Liver (tissue), 9 donors: ENCODE measurements around the gene PSD4. TPM values are rescaled to one million over a fixed set of nuclear protein-coding genes. Genes with fewer than 3 reads are reported as not detected.

Experiments
- DNase-seq: peaks from one replicate; pipeline ENCODE4 v3.0.0-alpha.2; 2017; ENCODE audit warnings: low spot score
- H3K27ac ChIP-seq, 2 donors: one replicate each; pipeline ENCODE4 v1.7.0; 2013; ENCODE audit warnings: inconsistent platforms in 2 of 2, low read length in 2 of 2, control low read depth in 1 of 2, low read depth in 1 of 2, mild to moderate bottlenecking in 1 of 2
- H3K27me3 ChIP-seq, 4 donors: one replicate each; pipeline versions ENCODE4 v1.6.1 to v1.7.0; 2013; ENCODE audit warnings: low read length in 3 of 4, inconsistent platforms in 1 of 4, mild to moderate bottlenecking in 1 of 4, moderate library complexity in 1 of 4; ENCODE audit not compliant: control insufficient read depth in 4 of 4, insufficient read depth in 4 of 4
- H3K36me3 ChIP-seq, 4 donors: one replicate each; pipeline versions ENCODE4 v1.6.1 to v1.7.0; 2013; ENCODE audit warnings: low read length in 3 of 4, mild to moderate bottlenecking in 3 of 4, low read depth in 1 of 4, moderate library complexity in 1 of 4; ENCODE audit not compliant: control insufficient read depth in 4 of 4, insufficient read depth in 3 of 4
- H3K4me1 ChIP-seq, 4 donors: one replicate each; pipeline versions ENCODE4 v1.6.1 to v1.7.0; 2013; ENCODE audit warnings: low read length in 3 of 4, mild to moderate bottlenecking in 3 of 4, moderate library complexity in 1 of 4; ENCODE audit not compliant: control insufficient read depth in 4 of 4, insufficient read depth in 4 of 4
- H3K4me3 ChIP-seq, 3 donors: one replicate each; pipeline versions ENCODE4 v1.6.1 to v1.7.0; 2013; ENCODE audit warnings: low read length in 3 of 3, control low read depth in 1 of 3, low read depth in 1 of 3, mild to moderate bottlenecking in 1 of 3
- H3K9ac ChIP-seq, 2 donors: one replicate each; pipeline ENCODE4 v1.7.0; 2013; ENCODE audit warnings: low read length in 2 of 2, mild to moderate bottlenecking in 2 of 2, moderate library complexity in 2 of 2, control low read depth in 1 of 2, low read depth in 1 of 2
- H3K9me3 ChIP-seq, 4 donors: one replicate each; pipeline versions ENCODE4 v1.6.1 to v1.7.0; 2013; ENCODE audit warnings: low read length in 3 of 4; ENCODE audit not compliant: control insufficient read depth in 4 of 4
- EGR1 ChIP-seq, 2 donors: IDR thresholded peaks; 2 replicates each; pipeline ENCODE4 v1.6.1; 2016 to 2018; ENCODE audit warnings: antibody characterized with exemption in 2 of 2, low read depth in 2 of 2
- FOXA1 ChIP-seq: IDR thresholded peaks from 2 replicates; pipeline ENCODE4 v1.6.1; 2016; ENCODE audit warnings: antibody characterized with exemption
- FOXA2 ChIP-seq: IDR thresholded peaks from 2 replicates; pipeline ENCODE4 v1.6.1; 2016; ENCODE audit warnings: antibody characterized with exemption
- HNF4A ChIP-seq, 2 donors: conservative IDR thresholded peaks; 2 replicates each; pipeline ENCODE4 v1.6.1; 2016; ENCODE audit warnings: antibody characterized with exemption in 2 of 2, mild to moderate bottlenecking in 2 of 2
- NR2F2 ChIP-seq: IDR thresholded peaks from 2 replicates; pipeline ENCODE4 v1.6.1; 2016; ENCODE audit warnings: antibody characterized with exemption
- RAD21 ChIP-seq, 2 donors: IDR thresholded peaks; 2 replicates each; pipeline ENCODE4 v1.6.1; 2016; ENCODE audit warnings: antibody characterized with exemption in 2 of 2, mild to moderate bottlenecking in 2 of 2
- RXRA ChIP-seq, 2 donors: IDR thresholded peaks; 2 replicates each; pipeline ENCODE4 v1.6.1; 2017 to 2018; ENCODE audit warnings: antibody characterized with exemption in 2 of 2, mild to moderate bottlenecking in 1 of 2
- SP1 ChIP-seq: IDR thresholded peaks from 2 replicates; pipeline ENCODE4 v1.6.1; 2018; ENCODE audit warnings: antibody characterized with exemption, mild to moderate bottlenecking
- TAF1 ChIP-seq: conservative IDR thresholded peaks from 2 replicates; pipeline ENCODE4 v1.6.1; 2016; ENCODE audit warnings: antibody characterized with exemption, mild to moderate bottlenecking
- YY1 ChIP-seq: IDR thresholded peaks from 2 replicates; pipeline ENCODE4 v1.6.1; 2016; ENCODE audit warnings: antibody characterized with exemption, mild to moderate bottlenecking
- WGBS: extraction: QIAGEN DNeasy Blood & Tissue Kit; methylation state at CpG from one replicate; pipeline ENCODE4 v1.1.7; 2013; 5-methylcytosine and 5-hydroxymethylcytosine counted together
- polyA plus RNA-seq, 2 donors: library from polyadenylated mRNA; stranded (reverse) in 1 of 2; unstranded in 1 of 2; fragments of 200-250 nt in 1 of 2; fragments of >200 nt in 1 of 2; fragmentation: Nextera tagmentation in 1 of 2; extraction: Ambion mirVana in 1 of 2; gene quantifications; one replicate each; pipeline versions ENCODE4 v1.2.1 to v1.2.3, GENCODE V29; 2013 to 2015
- total RNA-seq, 2 donors: library from RNA; depleted of rRNA; stranded (reverse); fragments of >200 nt; gene quantifications; one replicate each; pipeline ENCODE4 v1.2.3, GENCODE V29; 2014
- TF ChIP-seq, protein P1 (sequence below): IDR thresholded peaks from 2 replicates; pipeline ENCODE4 v1.6.1; 2016; ENCODE audit warnings: antibody characterized with exemption
- TF ChIP-seq, protein P2 (sequence below): IDR thresholded peaks from 2 replicates; pipeline ENCODE4 v1.6.1; 2016; ENCODE audit warnings: antibody characterized with exemption
- TF ChIP-seq, protein P3 (sequence below): IDR thresholded peaks from 2 replicates; pipeline ENCODE4 v1.6.1; 2016; ENCODE audit warnings: antibody characterized with exemption
- TF ChIP-seq, protein P4 (sequence below): IDR thresholded peaks from 2 replicates; pipeline ENCODE4 v1.6.1; 2016; ENCODE audit warnings: antibody characterized with exemption, mild to moderate bottlenecking
- TF ChIP-seq, protein P5 (sequence below): fragments of 150-350 bp; IDR thresholded peaks from 2 replicates; pipeline ENCODE4 v1.5.1; 2017; ENCODE audit warnings: improper control_type of control experiment, low read depth, low read length; ENCODE audit not compliant: missing input control
- donor health status: healthy.
- donor health status: healthy.
- donor health status: healthy.
- donor health status: healthy.
- donor health status: healthy.

Gene PSD4
- total and polyA plus RNA-seq, 4 donors = 16.4 to 83.2 (median 34.4) TPM

DNA sequence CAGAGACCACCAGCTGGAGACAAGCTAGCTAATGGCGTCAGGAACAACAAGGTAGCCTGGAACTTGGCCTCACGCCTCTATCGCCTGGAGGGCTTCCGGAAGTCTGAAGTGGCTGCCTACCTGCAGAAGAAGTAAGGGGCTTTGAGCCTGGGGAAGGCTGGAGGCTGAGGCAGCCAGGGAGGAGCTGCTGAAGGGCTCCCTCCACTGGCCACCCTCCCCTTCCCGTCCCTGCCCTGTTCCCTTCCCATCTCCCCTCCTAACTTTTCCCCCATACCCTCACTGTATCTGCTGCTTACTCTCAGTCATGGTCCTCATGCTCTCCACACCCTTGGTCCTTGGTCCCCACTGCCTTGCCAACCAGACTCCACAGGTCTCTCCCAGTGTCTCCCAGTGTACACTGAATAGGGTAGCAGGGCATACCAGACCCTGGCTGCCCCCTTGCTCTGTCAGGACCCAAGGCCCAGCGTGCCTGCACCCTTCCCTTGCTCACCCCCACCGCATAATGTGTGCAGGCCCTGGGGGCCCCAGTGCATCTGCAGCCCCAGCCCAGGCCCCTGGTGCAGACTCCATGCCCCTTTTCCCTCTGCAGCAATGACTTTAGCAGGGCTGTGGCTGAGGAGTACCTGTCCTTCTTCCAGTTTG is 18.8 kb downstream of the PSD4 start:
- TF ChIP-seq FOXA2 (no peak), HNF4A (conservative IDR thresholded peaks at IDR 0.05) (no peak), FOXA1 (no peak), NR2F2 (no peak), YY1 (no peak)
- WGBS = 94% methylated on average over 7 of the region's 7 CpGs
- no peak for DNase-seq
- H3K4me1 ChIP-seq = peaks cover under 1 to 4% (median 2%) of the 10 kb centered on the region in 4 donors
- H3K36me3 ChIP-seq = peaks cover 4 to 43% (median 36%) of the 10 kb centered on the region in 4 donors
- H3K4me3 ChIP-seq = no peak overlapping the region
- no peak overlapping the region for H3K9ac ChIP-seq
- H3K27ac ChIP-seq = no peak overlapping the region
- H3K27me3 ChIP-seq = no peaks in the 10 kb centered on the region
- H3K9me3 ChIP-seq = no peaks in the 10 kb centered on the region

DNA sequence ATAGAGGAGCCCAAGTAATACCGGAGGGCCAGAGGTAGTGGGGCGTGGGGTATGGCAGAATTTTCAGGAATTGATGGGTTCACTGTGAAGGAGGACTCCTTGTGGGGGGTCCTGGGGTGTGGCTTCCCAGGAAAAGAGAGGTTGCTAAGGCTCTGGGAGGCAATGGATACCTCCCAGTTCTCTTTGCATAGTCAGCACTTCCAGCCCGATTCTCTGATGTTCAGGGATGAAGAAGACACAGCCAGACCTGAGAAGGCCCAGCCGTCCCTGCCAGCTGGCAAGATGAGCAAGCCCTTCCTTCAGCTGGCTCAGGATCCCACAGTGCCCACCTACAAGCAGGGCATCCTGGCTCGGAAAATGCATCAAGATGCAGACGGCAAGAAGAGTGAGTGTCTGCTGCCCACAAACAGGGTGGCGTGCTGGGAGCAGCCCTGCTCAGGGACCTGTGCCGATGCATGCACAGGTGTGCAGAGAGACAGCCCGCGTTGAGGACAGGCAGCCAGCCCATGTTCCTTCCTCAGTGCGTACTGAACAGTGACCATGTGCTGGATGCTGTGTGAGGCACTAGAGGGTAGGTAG is 22.2 kb downstream of the PSD4 start:
- Histone ChIP-seq H3K4me3 (no peak overlapping the region), H3K36me3 (peaks cover 4 to 52% (median 36%) of the 10 kb centered on the region in 4 donors), H3K4me1 (peaks cover 4 to 29% (median 13%) of the 10 kb centered on the region in 4 donors), H3K9me3 (no peaks in the 10 kb centered on the region), H3K27ac (no peak overlapping the region), H3K27me3 (no peaks in the 10 kb centered on the region), H3K9ac (no peak overlapping the region)
- DNase-seq = no peak
- WGBS = 87% methylated on average over 11 of the region's 11 CpGs
- TF ChIP-seq, protein P1, sequence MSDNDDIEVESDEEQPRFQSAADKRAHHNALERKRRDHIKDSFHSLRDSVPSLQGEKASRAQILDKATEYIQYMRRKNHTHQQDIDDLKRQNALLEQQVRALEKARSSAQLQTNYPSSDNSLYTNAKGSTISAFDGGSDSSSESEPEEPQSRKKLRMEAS = no peak
- TF ChIP-seq TAF1 (no peak), HNF4A (conservative IDR thresholded peaks at IDR 0.05) (no peak), FOXA2 (no peak)

DNA sequence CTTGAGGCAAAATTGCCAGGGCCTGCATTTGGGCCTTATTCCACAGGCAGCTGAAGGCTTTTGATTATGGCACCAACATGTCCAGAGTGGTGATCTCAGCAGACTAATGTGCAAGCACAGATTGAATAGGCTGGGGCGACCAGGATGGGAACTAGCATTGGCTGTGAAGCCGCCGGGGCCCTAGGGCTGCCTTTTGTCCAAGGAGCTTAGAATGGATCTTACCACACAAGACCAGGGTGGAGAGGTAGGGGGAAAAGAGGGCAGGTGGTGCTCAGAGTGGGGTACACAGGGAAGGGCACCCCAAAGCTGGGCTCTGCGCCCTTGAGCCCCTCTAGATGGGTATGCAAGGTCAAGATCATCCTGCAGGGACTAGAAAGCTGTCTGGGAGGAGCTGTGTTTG is 23.1 kb downstream of the PSD4 start:
- no peaks in the 10 kb centered on the region for H3K27me3 ChIP-seq
- DNase-seq = no peak
- H3K9ac ChIP-seq = no peak overlapping the region
- TF ChIP-seq RXRA (IDR thresholded peaks at IDR 0.05) (no peak), SP1 (no peak), FOXA1 (no peak), RAD21 (IDR thresholded peaks at IDR 0.05) (no peak), HNF4A (conservative IDR thresholded peaks at IDR 0.05) (no peak), TAF1 (no peak), FOXA2 (no peak), EGR1 (IDR thresholded peaks at IDR 0.05; ENCODE audit: low read depth in 2 of 2) (no peak)
- TF ChIP-seq, protein P1 = no peak
- TF ChIP-seq, protein P2, sequence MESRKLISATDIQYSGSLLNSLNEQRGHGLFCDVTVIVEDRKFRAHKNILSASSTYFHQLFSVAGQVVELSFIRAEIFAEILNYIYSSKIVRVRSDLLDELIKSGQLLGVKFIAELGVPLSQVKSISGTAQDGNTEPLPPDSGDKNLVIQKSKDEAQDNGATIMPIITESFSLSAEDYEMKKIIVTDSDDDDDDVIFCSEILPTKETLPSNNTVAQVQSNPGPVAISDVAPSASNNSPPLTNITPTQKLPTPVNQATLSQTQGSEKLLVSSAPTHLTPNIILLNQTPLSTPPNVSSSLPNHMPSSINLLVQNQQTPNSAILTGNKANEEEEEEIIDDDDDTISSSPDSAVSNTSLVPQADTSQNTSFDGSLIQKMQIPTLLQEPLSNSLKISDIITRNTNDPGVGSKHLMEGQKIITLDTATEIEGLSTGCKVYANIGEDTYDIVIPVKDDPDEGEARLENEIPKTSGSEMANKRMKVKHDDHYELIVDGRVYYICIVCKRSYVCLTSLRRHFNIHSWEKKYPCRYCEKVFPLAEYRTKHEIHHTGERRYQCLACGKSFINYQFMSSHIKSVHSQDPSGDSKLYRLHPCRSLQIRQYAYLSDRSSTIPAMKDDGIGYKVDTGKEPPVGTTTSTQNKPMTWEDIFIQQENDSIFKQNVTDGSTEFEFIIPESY = no peak
- TF ChIP-seq, protein P3, sequence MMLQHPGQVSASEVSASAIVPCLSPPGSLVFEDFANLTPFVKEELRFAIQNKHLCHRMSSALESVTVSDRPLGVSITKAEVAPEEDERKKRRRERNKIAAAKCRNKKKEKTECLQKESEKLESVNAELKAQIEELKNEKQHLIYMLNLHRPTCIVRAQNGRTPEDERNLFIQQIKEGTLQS = no peak
- TF ChIP-seq, protein P4, sequence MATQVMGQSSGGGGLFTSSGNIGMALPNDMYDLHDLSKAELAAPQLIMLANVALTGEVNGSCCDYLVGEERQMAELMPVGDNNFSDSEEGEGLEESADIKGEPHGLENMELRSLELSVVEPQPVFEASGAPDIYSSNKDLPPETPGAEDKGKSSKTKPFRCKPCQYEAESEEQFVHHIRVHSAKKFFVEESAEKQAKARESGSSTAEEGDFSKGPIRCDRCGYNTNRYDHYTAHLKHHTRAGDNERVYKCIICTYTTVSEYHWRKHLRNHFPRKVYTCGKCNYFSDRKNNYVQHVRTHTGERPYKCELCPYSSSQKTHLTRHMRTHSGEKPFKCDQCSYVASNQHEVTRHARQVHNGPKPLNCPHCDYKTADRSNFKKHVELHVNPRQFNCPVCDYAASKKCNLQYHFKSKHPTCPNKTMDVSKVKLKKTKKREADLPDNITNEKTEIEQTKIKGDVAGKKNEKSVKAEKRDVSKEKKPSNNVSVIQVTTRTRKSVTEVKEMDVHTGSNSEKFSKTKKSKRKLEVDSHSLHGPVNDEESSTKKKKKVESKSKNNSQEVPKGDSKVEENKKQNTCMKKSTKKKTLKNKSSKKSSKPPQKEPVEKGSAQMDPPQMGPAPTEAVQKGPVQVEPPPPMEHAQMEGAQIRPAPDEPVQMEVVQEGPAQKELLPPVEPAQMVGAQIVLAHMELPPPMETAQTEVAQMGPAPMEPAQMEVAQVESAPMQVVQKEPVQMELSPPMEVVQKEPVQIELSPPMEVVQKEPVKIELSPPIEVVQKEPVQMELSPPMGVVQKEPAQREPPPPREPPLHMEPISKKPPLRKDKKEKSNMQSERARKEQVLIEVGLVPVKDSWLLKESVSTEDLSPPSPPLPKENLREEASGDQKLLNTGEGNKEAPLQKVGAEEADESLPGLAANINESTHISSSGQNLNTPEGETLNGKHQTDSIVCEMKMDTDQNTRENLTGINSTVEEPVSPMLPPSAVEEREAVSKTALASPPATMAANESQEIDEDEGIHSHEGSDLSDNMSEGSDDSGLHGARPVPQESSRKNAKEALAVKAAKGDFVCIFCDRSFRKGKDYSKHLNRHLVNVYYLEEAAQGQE = no peak
- TF ChIP-seq, protein P5, sequence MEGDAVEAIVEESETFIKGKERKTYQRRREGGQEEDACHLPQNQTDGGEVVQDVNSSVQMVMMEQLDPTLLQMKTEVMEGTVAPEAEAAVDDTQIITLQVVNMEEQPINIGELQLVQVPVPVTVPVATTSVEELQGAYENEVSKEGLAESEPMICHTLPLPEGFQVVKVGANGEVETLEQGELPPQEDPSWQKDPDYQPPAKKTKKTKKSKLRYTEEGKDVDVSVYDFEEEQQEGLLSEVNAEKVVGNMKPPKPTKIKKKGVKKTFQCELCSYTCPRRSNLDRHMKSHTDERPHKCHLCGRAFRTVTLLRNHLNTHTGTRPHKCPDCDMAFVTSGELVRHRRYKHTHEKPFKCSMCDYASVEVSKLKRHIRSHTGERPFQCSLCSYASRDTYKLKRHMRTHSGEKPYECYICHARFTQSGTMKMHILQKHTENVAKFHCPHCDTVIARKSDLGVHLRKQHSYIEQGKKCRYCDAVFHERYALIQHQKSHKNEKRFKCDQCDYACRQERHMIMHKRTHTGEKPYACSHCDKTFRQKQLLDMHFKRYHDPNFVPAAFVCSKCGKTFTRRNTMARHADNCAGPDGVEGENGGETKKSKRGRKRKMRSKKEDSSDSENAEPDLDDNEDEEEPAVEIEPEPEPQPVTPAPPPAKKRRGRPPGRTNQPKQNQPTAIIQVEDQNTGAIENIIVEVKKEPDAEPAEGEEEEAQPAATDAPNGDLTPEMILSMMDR = no peak
- H3K4me1 ChIP-seq = peaks cover 4 to 30% (median 13%) of the 10 kb centered on the region in 4 donors
- H3K4me3 ChIP-seq = no peak overlapping the region
- peaks cover 6 to 59% (median 40%) of the 10 kb centered on the region in 4 donors for H3K36me3 ChIP-seq
- H3K27ac ChIP-seq = no peak overlapping the region
- H3K9me3 ChIP-seq = no peaks in the 10 kb centered on the region
- WGBS = 94% methylated on average over 4 of the region's 4 CpGs
